HepG2 (cell line): ENCODE measurements around the gene VKORC1L1. TPM values are rescaled to one million over a fixed set of nuclear protein-coding genes. Genes with fewer than 3 reads are reported as not detected.

Experiments
- AGO2 ChIP-seq: fragments of 200-400 bp; formaldehyde crosslinking; optimal IDR thresholded peaks from 2 replicates; pipeline ENCODE3; 2017; ENCODE audit warnings: mild to moderate bottlenecking, low read depth, low read length, moderate library complexity
- CC2D1A ChIP-seq: sonication (generic); formaldehyde crosslinking; IDR thresholded peaks from 2 replicates; pipeline ENCODE4 v1.8.1; 2023; ENCODE audit warnings: mild to moderate bottlenecking, missing genetic modification reagents
- DPF2 ChIP-seq: sonication (generic); formaldehyde crosslinking; IDR thresholded peaks from 2 replicates; pipeline ENCODE4 v1.4.0; 2020; ENCODE audit warnings: mild to moderate bottlenecking, low read depth, missing genetic modification reagents, borderline replicate concordance
- EHMT2 ChIP-seq: fragments of 200-600 bp; sonication (generic); IDR thresholded peaks from 2 replicates; pipeline ENCODE4 v1.7.0; 2017; ENCODE audit warnings: antibody characterized with exemption, low read depth, low read length, borderline replicate concordance
- FOXK1 ChIP-seq: sonication (generic); formaldehyde crosslinking; IDR thresholded peaks from 2 replicates; pipeline ENCODE4 v1.4.0; 2020; ENCODE audit warnings: low read depth, missing genetic modification reagents, borderline replicate concordance
- GATA4 ChIP-seq: sonication (generic); IDR thresholded peaks from 2 replicates; pipeline ENCODE4 v1.6.1; 2016; ENCODE audit warnings: antibody characterized with exemption, low read depth, borderline replicate concordance
- GTF3A ChIP-seq: sonication (generic); formaldehyde crosslinking; conservative IDR thresholded peaks from 2 replicates; pipeline ENCODE4 v1.4.0; 2020; ENCODE audit warnings: mild to moderate bottlenecking, missing genetic modification reagents
- HMGA1 ChIP-seq: sonication (generic); formaldehyde crosslinking; conservative IDR thresholded peaks from 2 replicates; pipeline ENCODE4 v1.4.0; 2020; ENCODE audit warnings: missing genetic modification reagents
- HNF4A ChIP-seq: sonication (generic); formaldehyde crosslinking; IDR thresholded peaks from 2 replicates; pipeline ENCODE4 v1.4.0; 2020; ENCODE audit warnings: missing genetic modification reagents
- JUNB ChIP-seq: sonication (generic); formaldehyde crosslinking; IDR thresholded peaks from 2 replicates; pipeline ENCODE4 v1.8.0; 2022; ENCODE audit warnings: missing genetic modification reagents, mild to moderate bottlenecking, borderline replicate concordance
- NCOA1 ChIP-seq: sonication (generic); formaldehyde crosslinking; IDR thresholded peaks from 2 replicates; pipeline ENCODE4 v1.9.0; 2021; ENCODE audit warnings: missing genetic modification reagents
- POGZ ChIP-seq: sonication (generic); formaldehyde crosslinking; IDR thresholded peaks from 2 replicates; pipeline ENCODE4 v1.4.0; 2020; ENCODE audit warnings: mild to moderate bottlenecking, missing genetic modification reagents
- RFXAP ChIP-seq: sonication (generic); formaldehyde crosslinking; IDR thresholded peaks from 2 replicates; pipeline ENCODE4 v1.4.0; 2020; ENCODE audit warnings: missing genetic modification reagents, borderline replicate concordance
- RNF2 ChIP-seq: fragments of 450-650 bp; conservative IDR thresholded peaks from 2 replicates; pipeline ENCODE4 v1.6.1; 2016; ENCODE audit warnings: low read depth
- SKI ChIP-seq: fragments of 450-650 bp; IDR thresholded peaks from one replicate; pipeline ENCODE4 v1.6.1; 2018; ENCODE audit warnings: mild to moderate bottlenecking; ENCODE audit not compliant: partially characterized antibody
- SMAD3 ChIP-seq: sonication (generic); formaldehyde crosslinking; IDR thresholded peaks from 2 replicates; pipeline ENCODE4 v1.4.0; 2020; ENCODE audit warnings: missing genetic modification reagents
- SMYD3 ChIP-seq: sonication (generic); formaldehyde crosslinking; IDR thresholded peaks from 2 replicates; pipeline ENCODE4 v1.8.1; 2023; ENCODE audit warnings: mild to moderate bottlenecking, missing genetic modification reagents
- TFDP1 ChIP-seq: IDR thresholded peaks from 2 replicates; pipeline ENCODE4 v1.6.1; 2016; ENCODE audit warnings: missing compliant biosample characterization, missing genetic modification reagents, borderline replicate concordance
- ZBTB21 ChIP-seq: sonication (generic); formaldehyde crosslinking; IDR thresholded peaks from 2 replicates; pipeline ENCODE4 v1.4.0; 2020; ENCODE audit warnings: missing genetic modification reagents
- ZNF280B ChIP-seq: sonication (generic); formaldehyde crosslinking; IDR thresholded peaks from 2 replicates; pipeline ENCODE4 v1.5.0; 2020; ENCODE audit warnings: missing genetic modification reagents, mild to moderate bottlenecking, borderline replicate concordance
- ZNF326 ChIP-seq: sonication (generic); formaldehyde crosslinking; IDR thresholded peaks from 2 replicates; pipeline ENCODE4 v1.4.0; 2020; ENCODE audit warnings: missing genetic modification reagents, borderline replicate concordance
- ZNF382 ChIP-seq: sonication (generic); formaldehyde crosslinking; IDR thresholded peaks from 2 replicates; pipeline ENCODE4 v1.5.0; 2020; ENCODE audit warnings: missing genetic modification reagents, mild to moderate bottlenecking, borderline replicate concordance
- ZNF670 ChIP-seq: sonication (generic); formaldehyde crosslinking; IDR thresholded peaks from 2 replicates; pipeline ENCODE4 v1.8.0; 2022; ENCODE audit warnings: mild to moderate bottlenecking, missing genetic modification reagents, borderline replicate concordance
- ZNF709 ChIP-seq: sonication (generic); formaldehyde crosslinking; IDR thresholded peaks from 2 replicates; pipeline ENCODE4 v1.5.0; 2020; ENCODE audit warnings: mild to moderate bottlenecking, missing genetic modification reagents
- ZNF720 ChIP-seq: sonication (generic); formaldehyde crosslinking; IDR thresholded peaks from 2 replicates; pipeline ENCODE4 v1.4.0; 2020; ENCODE audit warnings: missing genetic modification reagents
- polyA plus RNA-seq, 8 experiments: library from polyadenylated mRNA; depleted of rRNA in 3 of 8; stranded (reverse) in 7 of 8; unstranded in 1 of 8; fragments of >200 nt; fragmentation: Illumina TruSeq in 4 of 8; extraction: Trizol in 4 of 8; gene quantifications; 2 replicates each; pipeline versions ENCODE4 v1.2.1 to v1.2.3, GENCODE V29; 2011 to 2016; ENCODE audit warnings: low read depth in 4 of 8, missing spikeins in 1 of 8, mixed read lengths in 1 of 8; ENCODE audit not compliant: insufficient read depth in 1 of 8
- total RNA-seq, 5 experiments: library from RNA; depleted of rRNA; stranded (reverse); fragments of >200 nt; fragmentation: Illumina TruSeq; extraction: Trizol; gene quantifications; 2 replicates each; pipeline ENCODE4 v1.2.3, GENCODE V29; 2016; ENCODE audit warnings: low read depth in 1 of 5
- TF ChIP-seq, protein P1 (sequence below): sonication (generic); formaldehyde crosslinking; IDR thresholded peaks from 2 replicates; pipeline ENCODE4 v1.4.0; 2020; ENCODE audit warnings: mild to moderate bottlenecking, missing genetic modification reagents
- TF ChIP-seq, protein P2 (sequence below): sonication (generic); formaldehyde crosslinking; conservative IDR thresholded peaks from 2 replicates; pipeline ENCODE4 v1.8.0; 2022; ENCODE audit warnings: low read depth, missing genetic modification reagents

VKORC1L1 gene
- total and polyA plus RNA-seq, 2 of the 13 experiments (the other 11 are each of a cell fraction or from before 2014, with no cell fraction given) = 13.9 to 16.5 TPM

GRCh38 chr7:65981965-65982792 lies 109.3 kb downstream of the VKORC1L1 start, which contains the start of gene GUSB (continued):
- TF ChIP-seq FOXK1 = peak; percentile 92
- TF ChIP-seq CC2D1A = peak; percentile 87; the same call in 1 of the 2 replicates
- peak; percentile 35 for TF ChIP-seq HNF4A (CRISPR knock-in tag)
- TF ChIP-seq ZNF382 (CRISPR knock-in tag) = no peak
- TF ChIP-seq EHMT2 = no peak
- TF ChIP-seq, protein P1, sequence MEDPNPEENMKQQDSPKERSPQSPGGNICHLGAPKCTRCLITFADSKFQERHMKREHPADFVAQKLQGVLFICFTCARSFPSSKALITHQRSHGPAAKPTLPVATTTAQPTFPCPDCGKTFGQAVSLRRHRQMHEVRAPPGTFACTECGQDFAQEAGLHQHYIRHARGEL (CRISPR knock-in tag) = no peak
- TF ChIP-seq ZBTB21 (CRISPR knock-in tag) = no peak; the same call in 1 of the 2 replicates
- TF ChIP-seq SMAD3 (CRISPR knock-in tag) = peak; percentile 85
- TF ChIP-seq, protein P2, sequence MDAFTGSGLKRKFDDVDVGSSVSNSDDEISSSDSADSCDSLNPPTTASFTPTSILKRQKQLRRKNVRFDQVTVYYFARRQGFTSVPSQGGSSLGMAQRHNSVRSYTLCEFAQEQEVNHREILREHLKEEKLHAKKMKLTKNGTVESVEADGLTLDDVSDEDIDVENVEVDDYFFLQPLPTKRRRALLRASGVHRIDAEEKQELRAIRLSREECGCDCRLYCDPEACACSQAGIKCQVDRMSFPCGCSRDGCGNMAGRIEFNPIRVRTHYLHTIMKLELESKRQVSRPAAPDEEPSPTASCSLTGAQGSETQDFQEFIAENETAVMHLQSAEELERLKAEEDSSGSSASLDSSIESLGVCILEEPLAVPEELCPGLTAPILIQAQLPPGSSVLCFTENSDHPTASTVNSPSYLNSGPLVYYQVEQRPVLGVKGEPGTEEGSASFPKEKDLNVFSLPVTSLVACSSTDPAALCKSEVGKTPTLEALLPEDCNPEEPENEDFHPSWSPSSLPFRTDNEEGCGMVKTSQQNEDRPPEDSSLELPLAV (CRISPR knock-in tag) = no peak
- TF ChIP-seq ZNF720 (CRISPR knock-in tag) = 0 out of 2 replicates have a peak, but pooled peaks have one; percentile 40
- TF ChIP-seq ZNF280B (CRISPR knock-in tag) = peak; percentile 83
- peak; percentile 97 for TF ChIP-seq ZNF670 (CRISPR knock-in tag)
- peak; percentile 99 for TF ChIP-seq RNF2
- TF ChIP-seq GATA4 = peak; percentile 54
- peak; percentile 89 for TF ChIP-seq POGZ (CRISPR knock-in tag)
- TF ChIP-seq SMYD3 (CRISPR knock-in tag) = peak; percentile 95; the same call in 1 of the 2 replicates
- TF ChIP-seq AGO2 = peak; percentile 46
- peak; percentile 94 for TF ChIP-seq NCOA1 (CRISPR knock-in tag)
- peak; percentile 17 for TF ChIP-seq SKI
- TF ChIP-seq TFDP1 (CRISPR knock-in tag) = peak; percentile 100
- no peak for TF ChIP-seq GTF3A
- peak; percentile 81; the same call in 1 of the 2 replicates for TF ChIP-seq RFXAP
- no peak for TF ChIP-seq DPF2
- peak; percentile 95 for TF ChIP-seq ZNF709 (CRISPR knock-in tag)
- TF ChIP-seq HMGA1 (CRISPR knock-in tag) = no peak
- TF ChIP-seq JUNB (CRISPR knock-in tag) = peak; percentile 56; the same call in 1 of the 2 replicates
- TF ChIP-seq ZNF326 (CRISPR knock-in tag) = no peak
